Suppressor macrophage (primary cell): ENCODE measurements around the gene MSMB.

Experiments used
- DNase-seq, 4 experiments: peaks; one replicate each; pipeline ENCODE4 v3.0.0-alpha.2; 2020 to 2022

Gene MSMB

DNA sequence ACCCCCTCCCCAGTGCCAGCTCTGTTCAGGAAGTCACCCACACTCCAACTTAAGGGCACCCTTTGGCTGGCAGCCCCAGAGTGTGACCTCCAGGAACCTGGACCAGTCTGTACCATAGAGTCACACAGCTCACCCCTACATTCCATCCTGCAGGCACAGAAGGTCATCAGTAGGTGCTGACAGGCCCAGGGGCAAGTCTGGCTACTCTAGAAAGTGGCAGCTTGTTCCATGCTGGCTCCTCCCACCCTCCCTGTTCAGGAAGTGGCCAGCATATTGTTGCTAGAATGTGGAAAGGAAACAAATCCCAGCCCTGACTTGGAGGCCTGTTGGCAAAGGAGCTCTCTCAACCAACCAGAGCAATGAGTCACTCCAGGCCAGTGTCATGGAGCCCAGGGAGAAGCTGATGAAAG, 12.5 kb downstream of the MSMB start:
- DNase-seq, result peak; percentile 38 to 66 (median 48)

- DNase-seq, result no peak
These were observed 14.2 kb downstream of the MSMB start for GRCh38 chr10:46031648-46032532.

- DNase-seq, result peak; percentile 98 to 100 (median 98)
These were observed 15.8 kb downstream of the MSMB start, which contains the start of gene NCOA4 for GRCh38 chr10:46030091-46030937. TSS of gene NCOA4 (minus strand) at chr10:46030623. CDS start at chr10:46016680, 13,943 bp downstream.

DNA sequence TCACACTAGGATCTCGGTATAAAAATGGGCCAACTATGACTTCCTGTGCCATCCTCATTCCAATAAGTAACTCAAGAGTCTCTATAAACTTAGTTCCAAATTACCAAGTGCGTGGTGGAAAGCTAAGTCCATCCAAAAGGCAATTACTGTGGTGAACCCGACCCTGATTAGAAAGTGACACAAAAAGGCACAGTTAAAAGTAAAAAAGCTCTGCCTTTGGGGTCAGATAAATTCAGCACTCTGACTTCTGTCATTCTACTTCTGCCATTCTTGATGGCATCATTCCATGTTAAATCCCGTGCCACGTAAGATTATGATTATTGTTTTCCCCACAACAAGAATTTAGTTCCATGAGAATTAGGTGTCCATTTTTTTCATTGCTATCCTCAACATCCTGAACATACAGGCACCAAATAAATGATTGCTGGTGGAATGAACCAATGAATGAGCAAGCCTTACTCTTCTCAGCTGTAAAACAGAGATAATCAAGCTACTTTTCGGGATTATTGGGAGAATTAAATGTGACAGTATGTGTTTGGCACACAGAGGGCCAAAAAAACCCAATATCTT, 16.5 kb downstream of the MSMB start:
- peak in 1 of 4 experiments; percentile 20 for DNase-seq

DNA sequence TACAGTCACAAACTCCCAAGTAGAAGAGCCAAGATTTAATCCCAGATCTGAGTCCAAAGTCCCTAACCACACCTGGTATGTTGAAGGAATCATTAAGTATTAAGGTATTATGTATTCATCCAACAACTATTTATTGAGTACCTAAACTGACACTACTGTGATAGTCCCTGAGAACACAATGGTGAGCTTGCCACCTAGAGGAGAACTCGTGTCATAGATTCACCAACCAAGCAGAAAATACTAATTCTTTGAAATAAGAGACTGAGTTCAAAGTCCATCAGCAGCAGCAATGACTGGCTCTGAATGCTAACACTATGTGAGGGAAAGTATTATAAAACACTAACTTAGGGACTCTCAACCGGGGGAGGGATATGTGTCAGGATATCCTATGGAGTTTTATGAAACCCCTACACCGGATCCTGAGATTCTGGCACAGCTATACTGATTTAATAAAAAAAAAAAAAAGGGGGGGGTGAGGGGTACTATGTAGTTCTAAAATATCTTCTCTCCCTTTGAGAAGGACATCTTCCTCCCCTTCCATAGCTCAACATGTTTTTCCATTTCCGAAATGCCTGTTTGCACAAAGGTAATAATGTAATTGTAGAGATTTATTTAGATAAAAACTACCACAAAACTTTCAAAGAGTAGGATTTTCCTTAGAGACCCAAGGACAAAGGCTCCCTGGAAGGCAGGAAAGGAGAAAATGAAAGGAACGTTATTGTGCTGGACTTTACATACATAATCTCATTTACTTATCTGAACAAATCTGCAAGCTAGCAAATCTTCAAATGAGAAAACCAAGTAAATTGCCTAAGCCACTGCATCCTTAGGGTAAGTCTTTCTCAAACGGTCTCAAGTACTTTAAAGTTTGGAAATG, 17.2 kb downstream of the MSMB start:
- peak; percentile 47 to 81 (median 64) for DNase-seq

DNA sequence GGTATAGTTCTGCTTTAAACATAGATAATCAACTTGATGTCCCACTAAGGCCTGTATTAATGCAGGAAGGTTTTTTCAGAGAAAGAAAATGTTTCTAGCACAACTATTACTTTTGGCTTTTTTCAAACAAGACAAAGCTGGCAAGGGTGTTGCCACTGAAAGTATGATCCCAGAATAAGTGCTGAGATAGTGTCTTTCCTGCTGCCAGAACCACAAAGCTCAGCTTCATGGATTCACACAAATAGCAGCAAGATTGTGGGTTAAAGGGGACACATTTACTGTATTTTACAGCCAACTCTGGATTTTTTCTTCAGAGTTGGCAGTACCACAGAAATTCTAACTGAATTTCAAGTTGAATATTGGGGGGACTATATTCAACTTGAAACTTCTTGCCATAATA, 20.0 kb downstream of the MSMB start:
- no peak for DNase-seq

DNA sequence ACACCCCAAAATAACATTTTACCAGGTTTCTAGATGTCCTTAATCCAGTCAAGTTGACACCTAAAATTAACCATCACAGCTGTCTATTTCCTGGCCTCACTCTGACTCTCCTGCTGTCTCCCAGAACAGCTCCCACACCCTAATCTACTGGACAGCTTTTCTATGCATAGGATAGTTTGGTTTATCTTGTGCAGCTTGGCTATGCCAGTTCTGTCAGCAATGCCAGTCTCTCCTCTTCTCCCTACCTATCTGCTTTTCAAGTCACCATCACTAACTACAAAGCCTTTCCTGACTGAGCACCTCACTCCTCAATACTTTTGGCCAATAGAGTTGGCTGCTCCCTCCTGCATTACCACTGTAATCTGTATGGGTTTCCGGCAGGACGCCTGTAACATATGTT, 20.7 kb downstream of the MSMB start:
- DNase-seq, result no peak

GRCh38 chr10:46024948-46025347, 21.1 kb downstream of the MSMB start:
- peak in 1 of 4 experiments; percentile 15 for DNase-seq

DNA sequence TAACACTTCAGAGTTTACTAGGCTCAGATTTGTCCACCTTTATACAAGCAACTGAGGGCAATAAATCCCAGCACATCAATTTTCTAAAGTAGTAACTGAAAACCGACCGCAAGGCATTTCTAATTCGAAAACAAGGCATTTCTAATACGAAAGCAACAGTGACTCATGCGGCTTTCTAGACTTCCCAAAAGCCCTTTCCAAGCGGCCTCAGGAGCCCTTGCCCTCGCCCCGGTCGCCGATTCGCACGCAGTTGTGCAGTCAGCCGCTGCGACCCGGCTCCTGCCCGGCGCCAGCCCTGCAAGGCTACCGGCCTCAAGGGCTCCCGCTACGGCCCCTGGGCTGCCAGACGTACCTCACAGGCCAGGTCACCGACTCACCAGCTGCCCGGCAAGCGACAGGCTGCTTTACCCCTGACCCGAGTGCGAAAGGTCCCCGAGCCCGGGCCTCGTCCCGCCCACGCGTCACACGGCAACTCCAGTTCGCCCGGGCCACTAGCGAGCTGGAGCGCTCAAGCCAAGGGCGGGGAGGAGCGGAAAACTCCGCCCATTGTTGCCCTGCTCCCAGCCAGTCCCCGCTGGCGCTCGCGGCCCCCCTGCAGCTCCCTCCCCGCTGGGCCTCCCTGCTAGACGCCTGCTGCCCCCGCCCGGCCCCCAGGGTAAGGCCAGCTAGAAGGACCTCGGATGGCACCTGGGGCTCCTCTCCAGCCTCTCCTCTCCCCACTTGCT, 22.9 kb downstream of the MSMB start:
- DNase-seq, result peak; percentile 96 to 99 (median 98)

DNA sequence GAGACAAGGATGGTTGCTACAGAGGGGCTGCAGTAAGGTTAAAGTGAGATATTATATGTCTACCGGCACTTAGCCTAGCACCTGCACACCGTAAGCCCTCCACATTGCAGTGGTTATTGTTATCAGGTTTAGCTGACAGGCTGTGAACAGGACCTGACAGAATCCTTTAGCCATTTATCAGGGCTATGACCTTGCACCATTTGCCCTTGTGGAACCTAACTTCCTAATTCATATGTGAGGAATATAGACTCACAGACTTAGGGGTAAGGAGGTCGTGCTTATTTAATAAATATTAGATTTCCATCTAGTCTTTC, 25.8 kb downstream of the MSMB start:
- peak in 3 of 4 experiments; percentile 33 to 41 (median 40) for DNase-seq

- peak; percentile 75 to 89 (median 84) for DNase-seq
These were observed 26.3 kb downstream of the MSMB start for GRCh38 chr10:46019569-46020343.

DNA sequence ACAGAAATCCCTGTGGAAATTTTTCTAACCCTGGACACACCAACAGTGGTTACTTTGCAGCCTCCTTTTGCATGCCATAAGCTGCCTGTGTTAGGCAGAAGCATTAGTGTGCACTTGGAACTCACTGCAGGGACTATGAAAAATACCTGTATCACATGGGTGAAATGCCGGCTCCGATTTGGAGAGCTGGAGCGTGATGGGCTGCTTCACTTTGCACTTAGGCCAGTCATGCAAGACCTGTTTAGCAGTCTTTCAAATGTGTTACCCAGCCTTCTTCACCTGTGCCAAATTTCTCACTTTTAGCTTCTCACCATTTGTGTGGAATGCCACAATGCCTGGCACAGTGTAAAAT, 26.9 kb downstream of the MSMB start:
- no peak for DNase-seq

- peak; percentile 41 to 81 (median 60) for DNase-seq
These were observed 27.5 kb downstream of the MSMB start for GRCh38 chr10:46018453-46019176.

GRCh38 chr10:46017733-46018132, 28.3 kb downstream of the MSMB start:
- DNase-seq, result no peak

GRCh38 chr10:46016811-46017210, 29.3 kb downstream of the MSMB start:
- DNase-seq, result peak in 1 of 4 experiments; percentile 13

DNA sequence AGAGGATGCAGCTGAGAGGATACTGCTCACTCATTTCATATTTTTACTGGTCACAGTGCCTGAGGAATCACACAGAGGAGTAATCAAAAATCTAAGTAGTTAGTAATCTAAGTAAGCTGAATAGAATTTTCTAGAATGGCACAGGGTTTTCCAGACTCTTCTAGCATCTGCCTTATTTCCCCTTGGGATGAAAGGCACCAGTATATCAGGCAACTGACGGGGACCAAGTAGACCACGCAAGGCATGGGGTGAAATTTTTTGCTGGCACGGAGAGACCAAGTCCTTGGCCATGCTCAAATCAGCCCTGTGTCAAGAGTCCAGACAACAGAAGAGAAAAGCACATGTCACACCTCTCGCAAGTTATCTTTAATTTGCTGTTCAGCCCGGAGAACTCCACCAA, 29.9 kb downstream of the MSMB start:
- DNase-seq, result no peak

GRCh38 chr10:46014683-46015405, 31.2 kb downstream of the MSMB start:
- no peak for DNase-seq

DNA sequence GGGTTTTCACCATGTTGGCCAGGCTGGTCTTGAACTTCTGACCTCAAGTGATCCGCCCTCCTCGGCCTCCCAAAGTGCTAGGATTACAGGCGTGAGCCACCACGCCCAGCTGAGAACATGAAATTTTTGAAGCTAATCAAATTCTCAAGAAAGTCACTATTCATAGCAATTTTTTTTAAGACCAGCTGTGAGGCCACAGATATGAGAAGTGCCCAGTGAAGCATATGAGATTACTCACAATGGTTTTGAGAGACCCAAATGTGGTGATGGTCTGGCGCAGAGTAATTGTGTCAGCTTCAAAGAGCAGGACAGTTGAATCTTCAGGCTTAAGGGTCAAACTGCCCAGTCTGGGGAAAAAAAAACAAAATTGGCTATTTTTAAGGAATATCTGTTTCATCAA, 31.9 kb downstream of the MSMB start:
- no peak for DNase-seq

GRCh38 chr10:46012746-46013145, 33.3 kb downstream of the MSMB start:
- no peak for DNase-seq
